ENCODE data around the gene LIN28B.
A peak's percentile ranks its signal among the peaks of the same experiment; 100 is the strongest.

LIN28B gene

GRCh38 chr6:104929353-104929752 is 27.6 kb upstream of the LIN28B start:
- no peak for DNase-seq
- H3K36me3 ChIP-seq: no peaks in the 10 kb centered on the region
- no peak for TF ChIP-seq CTCF (IDR thresholded peaks at IDR 0.05; ENCODE audit: low read depth, low read length)
- H3K27me3 ChIP-seq: no peaks in the 10 kb centered on the region
- no peaks in the 10 kb centered on the region for H3K9me3 ChIP-seq
- no peaks in the 10 kb centered on the region for H3K4me1 ChIP-seq
- no peak overlapping the region for H3K4me3 ChIP-seq (ENCODE audit: low read depth, low read length)

DNA sequence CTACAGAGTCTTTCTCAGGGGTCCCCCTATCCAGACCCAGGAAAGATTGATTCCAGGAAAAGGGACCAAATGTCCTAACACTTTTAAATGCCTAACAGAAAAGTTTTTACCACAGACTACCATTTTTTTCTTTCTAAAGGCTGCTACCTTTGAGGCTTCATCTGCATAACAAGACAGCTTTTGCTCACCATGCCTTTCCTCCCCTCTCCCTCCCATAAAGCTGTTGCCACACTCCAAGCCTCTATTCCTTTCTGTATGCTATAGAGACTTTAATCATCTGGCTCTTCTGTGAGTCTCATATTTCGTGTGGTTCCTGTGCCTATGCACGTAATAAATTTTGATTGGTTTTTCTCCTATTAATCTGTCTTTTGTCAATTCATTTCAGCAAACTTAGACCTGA is 26.0 kb upstream of the LIN28B start:
- Histone ChIP-seq H3K4me3 (ENCODE audit: low read depth, low read length) (no peak overlapping the region), H3K27me3 (no peaks in the 10 kb centered on the region), H3K4me1 (no peaks in the 10 kb centered on the region), H3K36me3 (no peaks in the 10 kb centered on the region), H3K9me3 (no peaks in the 10 kb centered on the region)
- no peak for DNase-seq
- no peak for TF ChIP-seq CTCF (IDR thresholded peaks at IDR 0.05; ENCODE audit: low read depth, low read length)

DNA sequence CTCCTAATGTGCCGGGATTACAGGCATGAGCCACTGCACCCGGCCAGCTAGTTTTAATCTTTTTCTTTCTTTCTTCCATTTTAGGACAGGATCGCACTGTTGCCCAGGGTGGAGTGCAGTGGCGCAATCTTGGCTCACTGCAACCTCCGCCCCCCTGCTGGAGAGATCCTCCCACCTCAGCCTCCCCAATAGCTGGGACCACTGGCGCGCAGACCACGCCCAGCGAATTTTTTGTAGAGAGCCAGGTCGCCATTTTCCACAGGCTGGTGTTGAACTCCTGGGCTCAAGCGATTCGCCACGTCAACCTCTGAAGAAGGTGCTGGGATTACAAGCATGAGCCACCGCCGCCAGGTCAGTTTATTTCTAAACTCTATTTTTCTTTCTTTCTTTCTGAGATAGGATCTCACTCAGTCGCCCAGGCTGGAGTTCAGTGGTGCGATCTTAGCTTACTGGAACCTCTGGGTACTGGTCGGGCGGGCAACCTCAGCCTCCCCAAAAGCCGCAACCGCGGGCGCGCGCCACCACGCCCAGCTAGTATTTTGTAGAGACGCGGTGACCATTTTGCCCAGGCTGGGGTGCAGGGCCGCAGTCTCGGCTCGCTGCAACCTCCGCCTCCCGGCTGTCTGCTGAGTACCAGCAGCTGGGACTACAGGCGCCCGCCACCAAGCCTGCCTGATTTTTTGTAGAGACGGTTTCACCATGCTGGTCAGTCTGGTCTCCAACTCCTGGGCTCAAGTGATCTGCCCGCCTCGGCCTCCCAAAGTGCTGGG is 20.0 kb upstream of the LIN28B start:
- Histone ChIP-seq H3K4me3 (ENCODE audit: low read depth, low read length) (no peak overlapping the region), H3K36me3 (no peaks in the 10 kb centered on the region), H3K9me3 (no peaks in the 10 kb centered on the region), H3K27me3 (no peaks in the 10 kb centered on the region), H3K4me1 (no peaks in the 10 kb centered on the region)
- no peak for TF ChIP-seq CTCF (IDR thresholded peaks at IDR 0.05; ENCODE audit: low read depth, low read length)
- no peak for DNase-seq

DNA sequence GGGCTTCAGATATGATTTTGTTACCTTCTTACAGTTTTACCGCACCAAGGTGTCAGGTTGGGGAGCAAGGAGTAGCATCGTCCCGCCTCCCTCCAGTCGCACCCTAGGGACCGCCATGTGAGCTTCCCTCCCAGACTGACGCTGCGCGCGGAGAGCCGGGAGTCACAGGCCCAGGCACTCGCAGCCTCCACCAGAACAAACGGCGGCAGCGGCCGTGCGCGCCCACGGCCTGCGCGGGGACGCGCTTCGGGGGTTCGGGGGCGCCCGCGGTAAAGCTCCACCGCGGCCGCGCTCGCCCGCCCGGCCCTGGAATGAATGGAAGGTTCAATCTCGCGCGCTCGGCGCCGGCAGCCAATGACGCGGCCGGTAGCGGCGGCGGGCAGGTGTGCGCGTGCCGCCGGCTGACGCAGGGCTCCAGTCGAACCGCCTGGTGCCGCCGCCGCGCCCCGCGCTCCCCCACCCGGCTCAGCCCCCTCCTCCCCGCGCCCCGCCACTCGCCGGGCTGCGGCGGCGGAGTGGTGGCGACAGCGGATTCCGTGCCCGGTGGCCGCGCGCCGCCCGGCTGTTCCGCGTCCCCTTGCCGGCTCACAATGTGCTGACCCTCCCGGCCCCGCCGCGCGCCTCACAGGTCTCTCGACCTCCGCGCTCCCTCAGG is 16.5 kb upstream of the LIN28B start:
- H3K4me3 ChIP-seq (ENCODE audit: low read depth, low read length): peak overlapping the region; percentile 77
- H3K9me3 ChIP-seq: no peaks in the 10 kb centered on the region
- DNase-seq: peak; percentile 81
- peaks cover 4% of the 10 kb centered on the region; the same call in 1 of the 2 replicates for H3K4me1 ChIP-seq
- no peaks in the 10 kb centered on the region for H3K36me3 ChIP-seq
- no peaks in the 10 kb centered on the region for H3K27me3 ChIP-seq
- no peak for TF ChIP-seq CTCF (IDR thresholded peaks at IDR 0.05; ENCODE audit: low read depth, low read length)

DNA sequence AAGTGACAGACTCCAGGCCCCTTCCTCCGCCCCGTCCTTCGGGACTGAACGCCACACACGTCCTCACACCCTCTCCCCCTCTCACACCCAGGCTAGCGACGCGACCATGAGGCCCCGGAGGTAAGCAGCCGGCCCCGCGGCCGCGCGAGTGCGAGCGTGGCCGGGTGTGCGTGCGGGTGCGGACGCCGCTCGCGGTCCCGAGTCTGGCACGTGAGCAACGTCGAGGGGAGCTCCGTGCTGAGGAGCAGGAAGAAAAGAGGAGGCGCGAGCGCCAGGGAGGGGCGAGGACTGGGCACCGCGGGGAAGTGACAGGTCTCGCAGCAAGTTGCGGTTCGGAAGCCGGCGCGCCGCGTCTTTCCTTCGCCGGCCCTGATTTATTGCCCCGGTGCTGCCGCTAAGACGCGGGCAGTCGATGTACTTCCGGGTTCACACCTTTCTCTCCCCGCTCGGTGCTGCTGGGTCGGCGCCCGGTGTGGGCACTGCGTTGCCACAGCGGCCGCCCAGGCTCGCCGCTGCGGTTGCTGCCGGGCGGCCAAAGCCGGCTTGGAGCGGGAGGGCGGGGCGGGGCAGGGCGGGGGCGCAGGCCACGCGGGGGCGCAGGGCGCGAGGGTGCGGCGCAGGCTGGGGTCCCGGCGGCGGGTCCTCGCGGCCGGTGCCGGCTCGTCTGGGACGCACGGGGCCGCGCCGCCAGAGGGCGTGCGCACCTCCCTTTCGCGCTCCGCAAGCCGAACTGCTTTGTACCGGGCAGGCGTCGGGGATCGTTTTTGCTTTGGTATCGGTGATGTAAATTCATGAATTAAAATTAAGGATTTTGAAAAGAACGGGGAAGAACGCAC is 15.8 kb upstream of the LIN28B start:
- Histone ChIP-seq H3K9me3 (no peaks in the 10 kb centered on the region), H3K27me3 (no peaks in the 10 kb centered on the region), H3K36me3 (no peaks in the 10 kb centered on the region), H3K4me3 (ENCODE audit: low read depth, low read length) (peak overlapping the region; percentile 83), H3K4me1 (peaks cover 4% of the 10 kb centered on the region; the same call in 1 of the 2 replicates)
- TF ChIP-seq CTCF (IDR thresholded peaks at IDR 0.05; ENCODE audit: low read depth, low read length): peak; percentile 68
- peak; percentile 89 for DNase-seq

Measured in BE2C (cell line).